Measurements from ENCODE around the gene EPS8.

Gene EPS8

GRCh38 chr12:15596174-15596573, 193.0 kb downstream of the EPS8 start:
- no peak for DNase-seq

GRCh38 chr12:15592934-15593333, 196.3 kb downstream of the EPS8 start:
- DNase-seq: no peak

DNA sequence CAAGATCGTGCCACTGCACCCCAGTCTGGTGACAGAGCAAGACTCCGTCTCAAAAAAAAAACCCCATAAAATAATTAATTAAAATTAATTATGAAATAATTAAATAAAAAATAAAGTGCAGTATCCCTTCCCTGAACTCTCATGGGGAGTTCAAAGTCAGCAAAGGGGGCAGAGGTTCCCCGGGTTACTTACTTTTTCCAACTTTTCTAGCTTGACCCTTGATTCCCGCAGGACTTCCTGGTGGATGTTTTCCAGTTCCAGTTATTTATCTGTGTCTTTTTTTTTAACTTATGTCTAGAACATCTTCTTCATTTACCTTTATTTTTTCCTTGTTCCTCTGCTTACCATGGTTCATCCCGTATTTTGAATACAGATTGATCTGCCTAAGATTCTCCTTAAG, 197.4 kb downstream of the EPS8 start:
- no peak for DNase-seq

DNA sequence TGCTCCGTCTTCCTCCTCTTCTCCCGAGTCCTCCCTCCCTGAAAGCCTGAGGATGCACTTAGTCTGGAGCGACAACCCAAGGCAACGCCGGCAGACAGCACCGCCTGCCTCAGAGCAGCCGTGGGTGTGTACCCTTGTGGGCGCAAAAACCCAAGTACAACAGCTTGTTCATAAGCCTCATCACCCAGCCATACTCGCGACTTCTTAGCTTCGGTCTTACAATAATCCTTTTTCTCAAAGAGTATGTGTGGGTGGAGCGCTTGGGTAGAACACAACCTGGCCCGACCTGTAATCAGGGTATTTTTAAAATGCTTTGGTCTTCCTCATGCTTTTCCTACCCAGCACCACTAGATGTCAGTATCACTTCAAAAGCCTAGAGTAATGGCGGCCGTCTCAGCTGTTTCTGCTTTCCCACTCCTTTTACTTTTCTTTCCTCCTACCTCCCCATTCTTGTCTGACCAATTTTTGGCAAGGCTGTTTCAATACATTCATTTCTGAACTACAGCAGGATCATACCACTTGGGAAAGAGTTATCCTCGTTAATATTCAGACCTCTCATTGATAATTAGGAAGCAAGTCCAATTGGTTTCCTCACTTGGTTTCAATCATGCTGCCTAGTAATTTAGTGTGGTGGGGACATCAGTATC, 198.9 kb downstream of the EPS8 start:
- peak; percentile 12 to 73 (median 34) for DNase-seq

GRCh38 chr12:15589328-15590032, 199.7 kb downstream of the EPS8 start:
- DNase-seq: no peak

- peak in 5 of 6 experiments; percentile 6 to 60 (median 30) for DNase-seq
These were observed 204.7 kb downstream of the EPS8 start for GRCh38 chr12:15584366-15585041.

DNA sequence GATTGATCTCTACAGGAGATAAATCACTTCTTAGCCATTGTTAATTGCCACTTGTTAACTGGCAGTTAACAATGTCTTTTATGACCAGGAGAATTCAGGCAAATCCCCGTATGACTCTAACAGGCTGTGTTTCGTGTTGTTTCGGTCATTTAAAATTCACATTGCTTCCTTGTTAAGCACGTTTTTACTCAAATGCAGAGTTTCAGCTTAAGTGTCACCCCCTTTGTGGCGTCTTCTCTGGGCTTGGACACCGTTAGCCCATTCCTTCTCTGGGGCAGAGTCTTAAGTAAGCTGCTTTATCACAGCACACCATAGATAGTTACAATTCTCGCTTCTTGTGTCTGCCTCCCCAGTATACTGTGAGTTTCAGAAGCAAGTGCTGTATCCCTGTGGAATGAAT, 205.4 kb downstream of the EPS8 start:
- DNase-seq: no peak

GRCh38 chr12:15581006-15581405, 208.2 kb downstream of the EPS8 start:
- DNase-seq: no peak

DNA sequence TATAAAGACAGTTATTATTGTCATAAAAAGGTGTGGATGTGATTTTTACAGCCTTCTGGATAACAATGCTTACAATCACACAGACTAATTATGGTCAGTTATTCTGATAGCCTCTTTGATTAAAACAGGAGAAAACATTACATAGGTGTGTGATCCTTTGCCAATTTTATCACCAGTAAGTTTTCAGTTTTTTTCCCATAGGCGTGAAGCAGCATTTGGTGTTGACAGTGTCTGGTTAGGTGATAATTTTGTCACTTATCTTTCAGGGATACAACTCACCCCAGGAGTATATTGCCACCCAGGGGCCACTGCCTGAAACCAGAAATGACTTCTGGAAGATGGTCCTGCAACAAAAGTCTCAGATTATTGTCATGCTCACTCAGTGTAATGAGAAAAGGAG, 208.8 kb downstream of the EPS8 start:
- peak in 5 of 6 experiments; percentile 11 to 69 (median 29) for DNase-seq

- DNase-seq: no peak
These were observed 213.3 kb downstream of the EPS8 start for GRCh38 chr12:15575671-15576541.

DNA sequence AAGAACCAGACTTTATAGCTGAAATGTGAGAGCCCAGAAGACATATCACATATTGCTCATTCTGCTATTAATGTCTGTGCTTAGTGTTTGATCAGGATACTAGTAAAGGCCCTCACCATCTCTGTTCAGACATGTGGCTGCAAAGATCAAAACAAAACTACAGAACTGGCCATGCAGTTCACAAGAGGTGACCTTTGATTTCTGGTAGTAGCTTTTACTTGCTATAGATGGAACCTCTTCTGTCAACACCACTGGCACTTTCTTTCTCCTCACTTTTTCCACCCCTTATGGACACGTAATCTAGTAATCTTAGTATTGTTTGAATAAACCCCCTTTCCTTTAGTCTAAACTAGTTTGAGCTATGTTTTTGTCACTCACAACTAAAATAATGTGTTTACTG, 214.8 kb downstream of the EPS8 start:
- no peak for DNase-seq

Measured in stimulated activated naive CD4-positive, alpha-beta T cell (primary cell).